ENCODE results near the gene TGDS. TPM values are rescaled to one million over a fixed set of nuclear protein-coding genes. Genes with fewer than 3 reads are reported as not detected.

Gene TGDS
- total RNA-seq, 1 donor from 2014 or later: 12.9 TPM

DNA sequence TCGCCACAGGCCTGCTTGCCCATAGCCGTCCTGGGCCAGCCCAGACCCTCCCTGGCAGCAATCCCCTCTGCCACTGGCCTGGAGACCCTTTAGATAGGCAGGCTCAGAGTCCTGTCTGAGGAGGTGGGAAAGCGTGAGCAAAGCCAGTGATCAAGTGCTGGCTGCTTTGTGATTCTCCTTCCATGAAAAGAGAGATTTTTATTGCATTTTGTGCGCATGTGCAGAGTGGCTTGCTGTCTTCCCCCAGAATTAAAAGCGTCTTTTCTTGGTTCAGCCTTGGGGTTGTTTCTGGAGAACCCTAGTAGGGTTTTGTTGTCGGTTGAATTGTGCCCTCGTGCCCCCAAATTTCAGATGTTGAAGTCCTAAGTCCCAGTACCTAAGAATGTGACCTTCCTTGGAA is 71.5 kb downstream of the TGDS start:
- H3K9me3 Mint-ChIP-seq (ENCODE audit: low read depth): peaks cover 3% of the 10 kb centered on the region
- DNase-seq (ENCODE audit: low spot score, unreplicated experiment): no peak
- no peaks in the 10 kb centered on the region for H3K4me1 Mint-ChIP-seq (ENCODE audit: low read depth)
- no peak overlapping the region for H3K4me3 Mint-ChIP-seq (ENCODE audit: low read depth)
- H3K36me3 Mint-ChIP-seq (ENCODE audit: insufficient read depth): no peaks in the 10 kb centered on the region
- TF ChIP-seq CTCF (IDR thresholded peaks at IDR 0.05; ENCODE audit: unreplicated experiment): no peak
- H3K27ac Mint-ChIP-seq: no peak overlapping the region
- H3K27me3 Mint-ChIP-seq: peaks cover 3% of the 10 kb centered on the region

Other genes with a start within 250 kb of the TGDS start
- gene DCT, start 116.5 kb downstream of the TGDS start, total RNA-seq: 0.20 TPM in 1 of 2 replicates, not detected in the other
- 5.3 TPM in 2 replicates for gene GPR180, start 5.7 kb upstream of the TGDS start, total RNA-seq
- 44.7 and 61.1 TPM in 2 replicates for gene SOX21, start 116.4 kb upstream of the TGDS start, total RNA-seq